RPMI7951 (cell line): ENCODE results near the gene CHRNA4. TPM values are rescaled to one million over a fixed set of nuclear protein-coding genes. Genes with fewer than 3 reads are reported as not detected.

ENCODE experiments used
- DNase-seq: peaks from one replicate; pipeline ENCODE4 v3.0.0-alpha.2; 2012; ENCODE audit warnings: low read depth
- total RNA-seq: library from RNA; depleted of rRNA; stranded (reverse); fragments of >200 nt; shearing (Covaris generic); gene quantifications from 2 replicates; pipeline ENCODE4 v1.2.3, GENCODE V29; 2014

The CHRNA4 gene
- total RNA-seq, 1 experiment from 2014 or later: not detected

GRCh38 chr20:63320616-63321147 is 40.5 kb downstream of the CHRNA4 start:
- no peak for DNase-seq

DNA sequence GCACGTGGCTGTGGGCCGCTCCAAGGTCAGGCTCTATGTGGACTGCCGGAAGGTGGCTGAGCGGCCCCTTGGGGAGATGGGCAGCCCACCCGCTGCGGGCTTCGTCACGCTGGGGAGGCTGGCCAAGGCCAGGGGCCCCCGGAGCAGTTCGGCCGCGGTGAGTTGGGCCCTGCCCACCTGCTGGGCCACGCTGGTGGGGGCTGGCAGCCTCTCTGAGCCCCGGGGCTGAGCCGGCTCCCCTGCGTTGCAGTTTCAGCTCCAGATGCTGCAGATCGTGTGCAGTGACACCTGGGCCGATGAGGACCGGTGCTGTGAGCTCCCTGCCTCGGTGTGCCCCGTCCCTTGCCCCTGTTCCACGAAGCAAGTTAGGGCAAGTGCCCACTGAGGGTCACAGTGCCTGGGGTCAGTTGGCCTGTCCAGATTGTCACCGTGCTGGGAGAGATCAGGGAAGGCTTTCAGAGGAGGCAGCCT is 41.1 kb downstream of the CHRNA4 start:
- DNase-seq: no peak

DNA sequence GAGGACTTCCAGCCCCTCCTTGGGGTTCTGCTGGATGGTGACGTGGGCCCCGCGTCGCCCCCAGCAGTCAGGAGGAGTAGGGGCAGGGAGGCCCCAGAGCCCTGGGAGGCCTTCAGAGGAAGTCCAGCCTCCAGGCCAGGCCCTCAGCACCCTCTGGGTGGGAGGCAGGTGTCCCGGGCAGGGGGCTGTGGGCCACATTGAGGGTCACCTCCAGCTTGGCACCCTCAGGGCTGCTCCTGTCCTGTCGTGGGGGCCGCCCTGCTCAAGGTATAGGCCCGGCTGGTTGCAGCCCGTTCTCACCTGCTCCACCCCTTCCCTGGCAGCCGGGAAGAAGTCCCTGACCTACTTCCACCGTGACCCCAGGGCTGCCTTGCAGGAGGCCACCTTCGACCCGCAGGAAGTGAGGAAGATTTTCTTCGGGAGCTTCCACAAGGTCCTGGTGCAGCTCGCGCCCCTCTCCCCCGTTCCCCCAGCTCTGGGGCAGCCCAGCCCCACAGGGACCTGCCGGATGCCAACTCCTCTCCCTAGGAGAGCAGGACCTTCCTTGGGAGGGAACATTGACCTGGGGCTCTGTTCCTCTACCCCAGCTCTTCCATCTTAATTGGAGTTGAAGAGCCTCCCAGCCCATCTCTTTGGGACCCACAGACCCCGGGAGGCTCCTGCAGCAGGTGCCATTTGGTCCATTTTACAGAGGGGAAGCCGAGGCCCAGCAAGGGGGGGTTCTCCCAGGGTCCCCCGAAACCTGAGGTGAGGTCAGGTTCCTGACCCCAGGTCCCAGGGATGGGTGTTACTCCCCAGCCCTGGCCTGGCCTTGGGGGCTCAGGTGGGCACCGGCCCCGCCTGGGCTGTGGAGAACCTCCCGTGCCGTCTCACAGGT is 41.7 kb downstream of the CHRNA4 start:
- DNase-seq: no peak

GRCh38 chr20:63318391-63319163 is 42.6 kb downstream of the CHRNA4 start:
- no peak for DNase-seq

DNA sequence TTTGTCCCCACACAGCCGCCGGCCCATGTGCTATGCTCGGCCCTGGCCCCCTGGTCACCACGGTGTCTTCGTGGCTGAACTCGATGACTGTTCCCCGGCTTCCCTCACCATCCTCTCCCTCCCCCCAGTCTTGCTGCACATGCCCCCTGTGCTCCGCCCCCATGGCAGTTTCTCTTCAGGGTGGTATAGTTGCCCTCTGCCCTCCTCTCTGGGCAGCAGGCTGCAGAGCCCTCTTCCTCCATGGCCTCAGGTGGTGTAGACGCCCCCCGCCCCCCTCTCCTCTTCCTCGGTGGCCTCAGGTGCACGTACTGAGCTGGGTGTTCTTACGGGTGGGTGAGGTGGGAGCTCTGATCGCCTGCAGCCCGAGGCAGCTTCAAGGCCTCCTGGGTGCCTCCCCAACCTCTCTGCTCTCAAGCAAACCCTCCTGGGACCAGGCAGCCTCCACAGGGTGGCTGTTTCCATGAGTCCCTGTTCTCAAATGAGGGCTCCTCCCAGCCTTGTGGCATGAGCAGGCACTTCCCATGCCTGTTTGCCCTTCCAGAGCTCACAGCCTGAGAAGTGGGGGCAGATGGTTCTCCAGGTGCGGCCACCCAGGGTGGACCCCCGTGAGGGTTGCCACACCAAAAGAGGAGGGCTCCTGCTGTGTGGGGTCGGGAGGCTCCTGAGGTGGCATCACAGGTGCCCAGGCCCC is 43.4 kb downstream of the CHRNA4 start:
- DNase-seq: no peak

- no peak for DNase-seq
These were observed 44.1 kb downstream of the CHRNA4 start for GRCh38 chr20:63317061-63317460.

DNA sequence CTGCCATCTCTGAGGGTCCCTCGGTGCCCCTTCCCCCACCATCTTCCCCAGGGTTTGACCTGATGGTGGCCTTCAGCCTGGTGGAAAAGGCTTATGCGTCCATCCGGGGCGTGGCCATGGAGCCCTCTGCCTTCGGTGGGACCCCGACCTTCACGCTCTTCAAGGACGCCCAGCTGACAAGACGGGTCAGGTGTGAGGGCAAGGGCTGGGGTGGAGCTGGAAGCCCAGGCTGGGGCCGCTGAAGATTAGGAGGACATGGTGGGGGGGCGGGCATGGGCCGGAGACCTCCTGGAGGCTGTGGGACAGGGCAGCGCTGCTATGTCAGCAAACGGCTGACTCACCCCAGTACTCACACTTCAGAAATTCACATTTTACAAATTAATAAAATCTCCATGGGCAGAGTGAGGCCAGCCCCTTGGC is 44.6 kb downstream of the CHRNA4 start:
- no peak for DNase-seq

DNA sequence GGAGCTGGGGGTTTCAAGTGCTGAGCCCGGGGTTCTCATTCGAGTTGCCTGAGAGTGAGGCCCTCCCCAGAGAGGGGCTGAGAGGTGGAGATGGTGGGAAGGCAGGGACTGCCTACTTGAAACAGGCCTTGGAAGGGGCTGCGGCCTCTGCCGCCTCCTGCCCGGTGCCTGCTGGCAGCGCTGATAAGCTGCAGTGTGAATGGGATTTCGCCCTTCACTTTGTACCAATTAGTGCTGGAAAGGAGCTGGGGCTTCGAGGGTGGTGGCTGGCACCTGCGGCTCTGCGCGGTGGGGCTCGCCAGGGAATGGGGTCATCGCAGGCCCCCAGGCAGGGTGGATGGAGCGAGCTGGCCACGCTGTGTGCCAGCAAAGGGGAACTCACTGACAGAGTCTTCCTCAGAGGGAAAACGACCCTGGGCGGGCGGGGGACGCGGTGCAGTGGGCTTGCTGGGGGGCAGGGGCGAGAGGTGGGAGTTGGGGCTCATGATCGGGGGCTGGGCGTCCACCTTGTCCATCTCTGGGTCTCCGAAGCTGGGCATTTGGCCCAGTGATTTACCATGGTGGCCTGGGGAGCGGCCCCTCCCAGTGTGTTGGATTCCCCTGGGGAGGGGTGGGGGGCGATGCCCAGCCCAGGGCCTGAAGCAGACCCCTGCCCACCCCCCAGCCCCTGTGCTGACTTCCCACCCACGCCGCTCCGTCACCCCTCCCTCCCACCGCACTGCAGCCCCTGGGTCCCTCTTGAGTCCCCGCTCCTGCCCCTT is 45.2 kb downstream of the CHRNA4 start:
- DNase-seq: no peak

GRCh38 chr20:63315240-63315689 is 45.9 kb downstream of the CHRNA4 start:
- DNase-seq: no peak

GRCh38 chr20:63314566-63315239 is 46.4 kb downstream of the CHRNA4 start:
- no peak for DNase-seq

DNA sequence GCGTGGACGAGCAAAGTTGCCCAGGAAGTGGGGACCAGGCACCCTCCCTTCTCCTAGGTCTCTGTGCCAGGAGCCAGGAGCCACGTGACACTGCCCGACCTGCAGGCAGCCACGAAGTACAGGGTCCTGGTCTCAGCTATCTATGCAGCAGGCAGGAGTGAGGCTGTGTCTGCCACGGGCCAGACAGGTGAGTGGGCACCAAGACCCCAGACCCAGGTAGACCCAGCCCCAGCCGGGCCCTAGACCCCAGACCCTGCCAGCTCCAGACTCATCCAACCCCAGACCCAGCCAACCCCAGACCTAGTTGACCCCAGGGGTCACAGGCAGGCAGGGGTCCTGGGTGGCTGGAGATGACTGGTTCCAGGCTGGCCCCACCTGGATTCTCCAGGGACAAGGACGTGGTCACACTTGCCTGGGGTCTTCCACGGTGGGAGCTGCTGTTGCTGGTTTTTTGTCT is 47.1 kb downstream of the CHRNA4 start:
- no peak for DNase-seq

DNA sequence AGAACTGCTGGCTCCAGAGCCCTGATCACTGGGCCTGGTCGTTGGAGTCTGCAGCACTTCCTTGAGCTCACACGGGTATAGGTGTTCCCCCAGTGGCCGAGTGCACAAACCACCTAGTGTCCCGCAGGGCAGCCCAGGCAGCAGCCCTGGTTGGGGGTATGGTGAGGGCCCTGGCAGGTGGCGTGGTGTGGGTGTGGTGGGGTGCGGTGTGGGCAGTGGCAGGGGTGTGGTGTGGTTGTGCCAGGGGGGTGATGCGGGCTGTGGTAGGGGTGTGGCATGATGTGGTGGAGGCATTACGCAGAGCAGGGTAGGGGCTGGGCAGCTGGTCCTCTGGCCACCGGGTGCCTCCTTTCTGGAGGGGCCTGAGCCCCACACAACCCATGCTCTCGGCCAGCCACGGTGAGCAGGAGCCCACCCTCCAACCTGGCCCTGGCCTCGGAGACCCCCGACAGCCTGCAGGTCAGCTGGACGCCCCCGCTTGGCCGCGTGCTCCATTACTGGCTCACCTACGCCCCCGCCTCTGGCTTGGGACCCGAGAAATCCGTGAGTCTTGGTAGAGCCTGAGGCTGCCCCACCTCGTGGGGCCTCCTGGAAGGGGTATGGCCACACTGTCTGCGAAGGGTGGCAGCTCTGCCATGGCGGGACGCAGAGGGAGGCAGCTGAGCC is 47.7 kb downstream of the CHRNA4 start:
- DNase-seq: no peak

GRCh38 chr20:63312690-63313348 is 48.3 kb downstream of the CHRNA4 start:
- no peak for DNase-seq

DNA sequence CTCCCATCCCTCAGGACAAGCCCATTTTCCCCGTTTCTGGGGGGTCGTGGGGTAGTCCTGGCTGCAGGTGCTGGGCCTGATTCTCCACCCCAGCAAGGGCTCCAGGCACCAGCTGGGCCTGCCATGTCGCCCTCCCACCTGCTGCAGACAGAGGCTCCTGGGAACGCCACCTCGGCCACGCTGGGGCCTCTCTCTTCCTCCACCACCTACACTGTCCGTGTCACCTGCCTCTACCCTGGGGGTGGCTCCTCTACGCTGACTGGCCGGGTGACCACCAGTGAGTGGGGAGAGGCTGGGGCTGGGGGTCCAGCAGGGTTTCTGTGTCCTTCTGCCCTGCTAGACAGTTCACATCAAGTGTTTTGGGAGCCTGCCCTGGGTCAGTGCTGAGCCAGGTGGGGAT is 48.9 kb downstream of the CHRNA4 start:
- no peak for DNase-seq

GRCh38 chr20:63311833-63312243 is 49.3 kb downstream of the CHRNA4 start:
- no peak for DNase-seq

- DNase-seq: no peak
These were observed 49.8 kb downstream of the CHRNA4 start for GRCh38 chr20:63311186-63311832.

GRCh38 chr20:63310265-63310991 is 50.7 kb downstream of the CHRNA4 start:
- DNase-seq: no peak
